HepG2 (cell line): Measurements from ENCODE around the gene TMEM87B. TPM values are rescaled to one million over a fixed set of nuclear protein-coding genes. Genes with fewer than 3 reads are reported as not detected.

Experiments
- ATAC-seq: fragments of 200-7000 bp; cut with Tn5 transposase; 3 replicates; pipeline ENCODE4 v1.9.1; 2020; ENCODE audit warnings: mild to moderate bottlenecking, moderate library complexity
- BruUV-seq: library from RNA; stranded (reverse); fragments of 400-500 nt; replicated peaks from 2 replicates; lab custom pipeline; 2021; lab: Mats Ljungman, UMichigan
- CTCF ChIA-PET: fragments of 300-600 bp; formaldehyde crosslinking; extraction: SDS; loops from one replicate; lab custom pipeline; 2021; ENCODE audit warnings: low total read pairs, inconsistent platforms, low intra/inter-chr PET ratio; lab: Yijun Ruan, JAX
- POLR2A ChIA-PET: fragments of 350-600 bp; sonication (Branson Sonifier 250); formaldehyde crosslinking; loops from one replicate; lab custom pipeline; 2020; ENCODE audit warnings: antibody characterized with exemption, inconsistent platforms; lab: Yijun Ruan, JAX
- DNase-seq: peaks from one replicate; pipeline ENCODE4 v3.0.0-alpha.2; 2015; ENCODE audit warnings: low spot score
- FAIRE-seq: peaks from 3 replicates; lab custom pipeline; 2011; peaks lifted over from hg19 to GRCh38; lab: Jason Lieb, UNC
- H2AFZ ChIP-seq: one replicate; pipeline ENCODE4 v1.6.1; 2011; ENCODE audit warnings: low read length, inconsistent platforms
- H3K27ac ChIP-seq: fragments of 300-600 bp; 3 replicates; pipeline ENCODE4 v1.8.0; 2011; ENCODE audit warnings: mixed run types, mild to moderate bottlenecking, mixed read lengths, low read length, inconsistent platforms; ENCODE audit not compliant: insufficient read depth; ENCODE audit errors: extremely low read length
- H3K27me3 ChIP-seq, 2 experiments: fragments of 200-600 bp in 1 of 2; 2 replicates in 1 of 2; 3 replicates in 1 of 2; pipeline versions ENCODE4 v1.6.0 to v1.8.0; 2011; ENCODE audit warnings: low read length in 2 of 2, mild to moderate bottlenecking in 2 of 2, moderate library complexity in 2 of 2, inconsistent platforms in 1 of 2; ENCODE audit not compliant: insufficient read depth in 2 of 2, control insufficient read depth in 1 of 2
- H3K36me3 ChIP-seq, 2 experiments: fragments of 200-600 bp in 1 of 2; replicated peaks in 1 of 2; 2 replicates in 1 of 2; 3 replicates in 1 of 2; pipeline versions ENCODE4 v1.5.1 to v1.8.0; 2011; ENCODE audit warnings: low read length in 2 of 2, inconsistent platforms in 1 of 2; ENCODE audit not compliant: insufficient read depth in 2 of 2, control insufficient read depth in 1 of 2
- H3K4me1 ChIP-seq: 2 replicates; pipeline ENCODE4 v1.5.1; 2012; ENCODE audit warnings: low read length, inconsistent platforms; ENCODE audit not compliant: insufficient read depth
- H3K4me2 ChIP-seq: 2 replicates; pipeline ENCODE4 v1.6.0; 2011; ENCODE audit warnings: low read depth, low read length, inconsistent platforms
- H3K4me3 ChIP-seq, 3 experiments: fragments of 200-600 bp in 1 of 3; sonication (generic), shearing (Covaris generic) in 1 of 3; replicated peaks in 1 of 3; 2 replicates each; pipeline ENCODE4 v1.5.1; 2011 to 2016; ENCODE audit warnings: low read length in 3 of 3, inconsistent platforms in 2 of 3, low read depth in 2 of 3, mild to moderate bottlenecking in 2 of 3, control low read depth in 1 of 3, mixed read lengths in 1 of 3; ENCODE audit not compliant: insufficient read depth in 1 of 3
- H3K79me2 ChIP-seq: one replicate; pipeline ENCODE4 v1.6.1; 2011; ENCODE audit warnings: low read length, inconsistent platforms; ENCODE audit not compliant: insufficient read depth
- H3K9ac ChIP-seq: 2 replicates; pipeline ENCODE4 v1.6.0; 2011; ENCODE audit warnings: mild to moderate bottlenecking, low read depth, low read length, inconsistent platforms; ENCODE audit not compliant: insufficient read depth
- H3K9me3 ChIP-seq: 2 replicates; pipeline ENCODE4 v1.5.1; 2012; ENCODE audit warnings: mild to moderate bottlenecking, low read length
- H4K20me1 ChIP-seq: 2 replicates; pipeline ENCODE4 v1.6.0; 2011; ENCODE audit warnings: inconsistent platforms, mild to moderate bottlenecking, low read length, moderate library complexity; ENCODE audit not compliant: insufficient read depth
- HBP1 ChIP-seq: IDR thresholded peaks from 2 replicates; pipeline ENCODE4 v1.6.1; 2016; ENCODE audit warnings: low read depth, control low read depth
- MAFF ChIP-seq: IDR thresholded peaks from 2 replicates; pipeline ENCODE4 v1.6.1; 2011; ENCODE audit warnings: low read depth, low read length, improper control_type of control experiment
- MAFK ChIP-seq, 2 experiments: IDR thresholded peaks in 1 of 2; conservative IDR thresholded peaks in 1 of 2; 2 replicates each; pipeline ENCODE4 v1.6.1; 2011; ENCODE audit warnings: improper control_type of control experiment in 2 of 2, low read length in 2 of 2
- RBM22 ChIP-seq: fragments of 200-400 bp; formaldehyde crosslinking; optimal IDR thresholded peaks from 2 replicates; pipeline ENCODE3; 2017; ENCODE audit warnings: mild to moderate bottlenecking, low read length, moderate library complexity
- ZNF160 ChIP-seq: sonication (generic); formaldehyde crosslinking; IDR thresholded peaks from 2 replicates; pipeline ENCODE4 v1.8.0; 2022; ENCODE audit warnings: mild to moderate bottlenecking, inconsistent platforms, missing genetic modification reagents
- ZNF251 ChIP-seq: sonication (generic); formaldehyde crosslinking; IDR thresholded peaks from 2 replicates; pipeline ENCODE4 v1.9.0; 2021; ENCODE audit warnings: mild to moderate bottlenecking, missing genetic modification reagents
- ZNF367 ChIP-seq: sonication (generic); formaldehyde crosslinking; IDR thresholded peaks from 2 replicates; pipeline ENCODE4 v1.4.0; 2020; ENCODE audit warnings: missing genetic modification reagents, borderline replicate concordance
- ZSCAN12 ChIP-seq: sonication (generic); formaldehyde crosslinking; IDR thresholded peaks from 2 replicates; pipeline ENCODE4 v1.9.0; 2021; ENCODE audit warnings: mild to moderate bottlenecking, missing genetic modification reagents
- WGBS: methylation state at CpG from one replicate; pipeline ENCODE4 v1.1.6; 2017; ENCODE audit warnings: low lambda C conversion rate; 5-methylcytosine and 5-hydroxymethylcytosine counted together
- in situ Hi-C: cut with HindIII; loops from 2 replicates; pipeline ENCODE4 v1.10.0; 2017; ENCODE audit warnings: low pct_unique_long_range_greater_than_20kb; ENCODE audit not compliant: extremely low pct_ligation_motif_present
- intact Hi-C: fragments of 100-400 bp; cut with micrococcal nuclease; formaldehyde crosslinking; loops from one replicate; pipeline ENCODE4 v1.10.0; 2022; ENCODE audit not compliant: unreplicated experiment
- polyA plus RNA-seq, 8 experiments: library from polyadenylated mRNA; depleted of rRNA in 3 of 8; stranded (reverse) in 7 of 8; unstranded in 1 of 8; fragments of >200 nt; fragmentation: Illumina TruSeq in 4 of 8; extraction: Trizol in 4 of 8; gene quantifications; 2 replicates each; pipeline versions ENCODE4 v1.2.1 to v1.2.3, GENCODE V29; 2011 to 2016; ENCODE audit warnings: low read depth in 4 of 8, missing spikeins in 1 of 8, mixed read lengths in 1 of 8; ENCODE audit not compliant: insufficient read depth in 1 of 8
- total RNA-seq, 5 experiments: library from RNA; depleted of rRNA; stranded (reverse); fragments of >200 nt; fragmentation: Illumina TruSeq; extraction: Trizol; gene quantifications; 2 replicates each; pipeline ENCODE4 v1.2.3, GENCODE V29; 2016; ENCODE audit warnings: low read depth in 1 of 5

Gene TMEM87B
- total and polyA plus RNA-seq, 2 of the 13 experiments (the other 11 are each of a cell fraction or from before 2014, with no cell fraction given): 15.1 to 16.2 TPM

- no peak overlapping the region for H3K9ac ChIP-seq
- FAIRE-seq (no peak), DNase-seq (no peak), ATAC-seq (no peak)
- no peaks in the 10 kb centered on the region for H3K9me3 ChIP-seq
- no peak overlapping the region for H2AFZ ChIP-seq
- H3K27me3 ChIP-seq: no peaks in the 10 kb centered on the region
- WGBS: 71% methylated on average over 2 of the region's 2 CpGs
- POLR2A ChIA-PET: no interaction called here
- in situ Hi-C loops (no loop called here), intact Hi-C loops (no loop called here)
- H3K4me1 ChIP-seq: no peaks in the 10 kb centered on the region
- no peak overlapping the region for H3K4me2 ChIP-seq
- TSS peak; percentile 4 for BruUV-seq
- H3K27ac ChIP-seq: no peak overlapping the region
- H3K79me2 ChIP-seq: no peaks in the 10 kb centered on the region
- H3K36me3 ChIP-seq: peaks cover 27 to 79% of the 10 kb centered on the region in 2 experiments
- TF ChIP-seq ZNF251 (CRISPR knock-in tag) (no peak), MAFK (conservative IDR thresholded peaks at IDR 0.05 in 1 of 2, IDR thresholded peaks at IDR 0.05 in 1 of 2; ENCODE audit: low read length in 2 of 2) (peak; percentile 90 to 95), ZSCAN12 (CRISPR knock-in tag) (no peak), MAFF (peak; percentile 92)
- no peaks in the 10 kb centered on the region for H4K20me1 ChIP-seq
- CTCF ChIA-PET: no interaction called here
- H3K4me3 ChIP-seq: no peak overlapping the region
Measured at GRCh38 chr2:112008910-112009485, 46.1 kb upstream of the TMEM87B start.

- ATAC-seq (no peak), DNase-seq (no peak), FAIRE-seq (no peak)
- no peak for TF ChIP-seq ZNF160 (CRISPR knock-in tag)
- TF ChIP-seq RBM22: peak; percentile 77
- TF ChIP-seq HBP1 (CRISPR knock-in tag): no peak
- TF ChIP-seq ZNF367 (CRISPR knock-in tag): no peak
- no peaks in the 10 kb centered on the region for H4K20me1 ChIP-seq
- no peak overlapping the region for H3K27ac ChIP-seq
- WGBS: 96% methylated on average over 10 of the region's 10 CpGs
- in situ Hi-C loops (no loop called here), intact Hi-C loops (no loop called here)
- no TSS peak for BruUV-seq
- no peak overlapping the region for H3K4me3 ChIP-seq
- H3K36me3 ChIP-seq: peaks cover 27 to 77% of the 10 kb centered on the region in 2 experiments
- H3K27me3 ChIP-seq: no peaks in the 10 kb centered on the region
- no peaks in the 10 kb centered on the region for H3K9me3 ChIP-seq
- no peak overlapping the region for H3K4me2 ChIP-seq
- CTCF ChIA-PET: no interaction called here
- POLR2A ChIA-PET: no interaction called here
- no peak overlapping the region for H2AFZ ChIP-seq
- no peak overlapping the region for H3K9ac ChIP-seq
- H3K79me2 ChIP-seq: no peaks in the 10 kb centered on the region
- H3K4me1 ChIP-seq: no peaks in the 10 kb centered on the region
Measured at GRCh38 chr2:112010751-112011150, 44.3 kb upstream of the TMEM87B start.
